Activated T-cell treated with anti-CD3 and anti-CD28 coated beads, Interleukin-2, amount 50 U/mL, for 72 hours (primary cell): Measurements from ENCODE around the gene JAG2. TPM values are rescaled to one million over a fixed set of nuclear protein-coding genes. Genes with fewer than 3 reads are reported as not detected.

Experiments used
- ATAC-seq, 2 donors: fragments of 150-1000 bp; cut with Tn5 transposase; replicated peaks in 1 of 2; 2 replicates each; pipeline ENCODE4 v1.10.0; 2021; ENCODE audit warnings: moderate library complexity in 2 of 2, mild to moderate bottlenecking in 1 of 2
- DNase-seq, 2 donors: peaks; one replicate each; pipeline ENCODE4 v3.0.0; 2021 to 2022; ENCODE audit warnings: mixed read lengths in 1 of 2
- H3K27ac Mint-ChIP-seq: one replicate; pipeline ENCODE4 v1.8.0; 2022; ENCODE audit warnings: mild to moderate bottlenecking, moderate library complexity, mixed read lengths
- H3K27me3 Mint-ChIP-seq: one replicate; pipeline ENCODE4 v1.8.0; 2022; ENCODE audit warnings: low read depth, mixed read lengths
- H3K36me3 Mint-ChIP-seq, 2 donors: one replicate each; pipeline ENCODE4 v1.8.0; 2022; ENCODE audit warnings: mixed read lengths in 2 of 2, mild to moderate bottlenecking in 1 of 2; ENCODE audit not compliant: insufficient read depth in 2 of 2
- H3K4me1 Mint-ChIP-seq: one replicate; pipeline ENCODE4 v1.8.0; 2022; ENCODE audit warnings: low read depth, mixed read lengths
- H3K4me3 Mint-ChIP-seq, 2 donors: one replicate each; pipeline ENCODE4 v1.8.0; 2022; ENCODE audit warnings: mild to moderate bottlenecking in 2 of 2, mixed read lengths in 2 of 2, moderate library complexity in 2 of 2
- H3K9me3 Mint-ChIP-seq, 2 donors: one replicate each; pipeline ENCODE4 v1.8.0; 2022; ENCODE audit warnings: mixed read lengths in 2 of 2
- total RNA-seq, 2 donors: library from RNA; stranded (reverse); gene quantifications; one replicate each; pipeline ENCODE4 v1.2.3, GENCODE V29; 2022

JAG2 gene
- 1 to 10 TPM; 3.1 to 5.4 TPM for total RNA-seq

- no peak within 1 kb of the TSS for H3K27ac Mint-ChIP-seq
- H3K36me3 Mint-ChIP-seq: no peaks in the 10 kb centered on the region
- peak within 1 kb of the TSS; percentile 70 to 80 for H3K4me3 Mint-ChIP-seq
- peaks cover 13% of the 10 kb centered on the region for H3K4me1 Mint-ChIP-seq
- peaks cover 8% of the 10 kb centered on the region for H3K27me3 Mint-ChIP-seq
- H3K9me3 Mint-ChIP-seq: no peaks in the 10 kb centered on the region
- ATAC-seq (peak; percentile 54 to 63), DNase-seq (peak; percentile 47 to 63)
Measured at GRCh38 chr14:105168496-105168978, at the start of gene JAG2. TSS of gene JAG2 (minus strand) at chr14:105168776. CDS start at chr14:105168420, 356 bp downstream.

GRCh38 chr14:105217774-105218173 lies 49.2 kb upstream of the JAG2 start:
- H3K4me1 Mint-ChIP-seq: peaks cover 5% of the 10 kb centered on the region
- no peak overlapping the region for H3K27ac Mint-ChIP-seq
- ATAC-seq (no peak), DNase-seq (no peak)
- H3K4me3 Mint-ChIP-seq: no peak overlapping the region
- H3K9me3 Mint-ChIP-seq: peaks cover 0 to 1% of the 10 kb centered on the region in 2 donors
- peaks cover 1 to 3% of the 10 kb centered on the region in 2 donors for H3K36me3 Mint-ChIP-seq
- no peaks in the 10 kb centered on the region for H3K27me3 Mint-ChIP-seq

- ATAC-seq (no peak), DNase-seq (no peak)
- Mint-ChIP-seq H3K27ac (no peak overlapping the region), H3K36me3 (peaks cover 1 to 3% of the 10 kb centered on the region in 2 donors), H3K27me3 (no peaks in the 10 kb centered on the region), H3K4me1 (peaks cover 5% of the 10 kb centered on the region), H3K9me3 (peaks cover 0 to 1% of the 10 kb centered on the region in 2 donors), H3K4me3 (no peak overlapping the region)
Measured at GRCh38 chr14:105216490-105217247, 48.1 kb upstream of the JAG2 start.

DNA sequence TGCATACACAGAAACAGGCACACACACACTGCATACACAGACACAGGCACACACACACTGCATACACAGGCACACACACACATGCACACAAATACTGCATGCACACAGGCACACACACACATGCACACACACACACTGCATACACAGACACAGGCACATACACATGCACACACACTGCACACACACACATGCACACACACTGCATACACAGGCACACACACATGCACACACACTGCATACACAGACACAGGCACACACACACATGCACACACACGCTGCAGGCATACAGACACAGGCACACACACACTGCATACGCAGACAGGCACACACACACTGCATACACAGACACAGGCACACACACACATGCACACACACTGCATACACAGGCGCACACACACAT lies 47.0 kb upstream of the JAG2 start:
- H3K4me1 Mint-ChIP-seq: peaks cover 5% of the 10 kb centered on the region
- no peak overlapping the region for H3K27ac Mint-ChIP-seq
- no peaks in the 10 kb centered on the region for H3K27me3 Mint-ChIP-seq
- peaks cover 1 to 3% of the 10 kb centered on the region in 2 donors for H3K36me3 Mint-ChIP-seq
- no peak for ATAC-seq
- H3K9me3 Mint-ChIP-seq: peaks cover 0 to 1% of the 10 kb centered on the region in 2 donors
- DNase-seq: no peak
- H3K4me3 Mint-ChIP-seq: no peak overlapping the region

GRCh38 chr14:105214324-105214915 lies 45.8 kb upstream of the JAG2 start:
- Mint-ChIP-seq H3K9me3 (peaks cover 0 to 1% of the 10 kb centered on the region in 2 donors), H3K27me3 (no peaks in the 10 kb centered on the region), H3K4me3 (no peak overlapping the region), H3K27ac (no peak overlapping the region), H3K4me1 (peaks cover 5% of the 10 kb centered on the region), H3K36me3 (peaks cover 1 to 3% of the 10 kb centered on the region in 2 donors)
- no peak for ATAC-seq
- no peak for DNase-seq

- ATAC-seq (no peak), DNase-seq (no peak)
- H3K27me3 Mint-ChIP-seq: no peaks in the 10 kb centered on the region
- H3K9me3 Mint-ChIP-seq: peaks cover 0 to 1% of the 10 kb centered on the region in 2 donors
- no peak overlapping the region for H3K4me3 Mint-ChIP-seq
- no peak overlapping the region for H3K27ac Mint-ChIP-seq
- H3K36me3 Mint-ChIP-seq: peaks cover under 1 to 1% of the 10 kb centered on the region in 2 donors
- H3K4me1 Mint-ChIP-seq: peaks cover 5% of the 10 kb centered on the region
Measured at GRCh38 chr14:105213361-105213760, 44.8 kb upstream of the JAG2 start.

DNA sequence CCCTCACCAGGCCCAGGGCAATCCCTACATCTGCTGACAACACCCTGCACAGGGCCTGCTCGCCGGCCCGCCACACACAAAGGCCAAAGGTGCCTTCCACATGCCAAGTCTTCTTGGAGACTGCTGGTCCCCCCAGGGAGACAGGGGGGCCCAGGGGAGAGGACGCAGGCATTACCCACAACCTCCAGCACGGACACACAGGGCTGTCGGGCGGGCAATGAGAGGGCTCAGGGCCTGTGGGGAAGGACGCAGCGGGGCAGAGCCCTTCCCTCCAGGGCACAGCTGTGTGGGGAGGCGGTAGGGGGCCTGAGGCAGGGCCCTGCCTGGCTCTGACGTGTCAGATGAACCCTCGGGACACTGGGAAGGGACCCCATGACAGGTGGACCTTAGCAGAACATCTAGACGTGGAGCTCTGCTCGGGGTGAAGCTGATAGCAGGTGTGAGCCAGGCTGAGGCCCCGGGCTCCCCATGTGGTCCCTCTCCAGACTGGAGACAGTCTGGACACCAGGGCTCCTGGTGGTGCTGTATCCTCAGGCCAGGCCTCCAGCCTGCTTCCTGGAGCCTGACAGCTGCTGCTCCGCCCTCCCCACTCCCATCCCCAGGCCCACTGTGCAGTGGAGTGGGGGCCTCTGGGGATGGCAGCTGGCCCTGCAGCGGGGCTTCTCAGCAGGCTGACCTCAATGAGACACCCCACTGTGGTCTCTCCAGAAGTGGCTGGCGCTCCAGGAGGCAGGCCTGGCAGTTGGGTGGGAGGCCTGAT lies 44.1 kb upstream of the JAG2 start:
- Mint-ChIP-seq H3K36me3 (peaks cover 0 to 1% of the 10 kb centered on the region in 2 donors), H3K27me3 (no peaks in the 10 kb centered on the region), H3K9me3 (peaks cover 0 to 1% of the 10 kb centered on the region in 2 donors), H3K4me1 (peaks cover 5% of the 10 kb centered on the region), H3K4me3 (no peak overlapping the region), H3K27ac (no peak overlapping the region)
- no peak for ATAC-seq
- DNase-seq: no peak

GRCh38 chr14:105211758-105212089 lies 43.1 kb upstream of the JAG2 start:
- Mint-ChIP-seq H3K4me3 (no peak overlapping the region), H3K27ac (no peak overlapping the region), H3K9me3 (peaks cover 0 to 1% of the 10 kb centered on the region in 2 donors), H3K36me3 (no peaks in the 10 kb centered on the region), H3K27me3 (no peaks in the 10 kb centered on the region), H3K4me1 (peaks cover 5% of the 10 kb centered on the region)
- DNase-seq: no peak
- no peak for ATAC-seq

DNA sequence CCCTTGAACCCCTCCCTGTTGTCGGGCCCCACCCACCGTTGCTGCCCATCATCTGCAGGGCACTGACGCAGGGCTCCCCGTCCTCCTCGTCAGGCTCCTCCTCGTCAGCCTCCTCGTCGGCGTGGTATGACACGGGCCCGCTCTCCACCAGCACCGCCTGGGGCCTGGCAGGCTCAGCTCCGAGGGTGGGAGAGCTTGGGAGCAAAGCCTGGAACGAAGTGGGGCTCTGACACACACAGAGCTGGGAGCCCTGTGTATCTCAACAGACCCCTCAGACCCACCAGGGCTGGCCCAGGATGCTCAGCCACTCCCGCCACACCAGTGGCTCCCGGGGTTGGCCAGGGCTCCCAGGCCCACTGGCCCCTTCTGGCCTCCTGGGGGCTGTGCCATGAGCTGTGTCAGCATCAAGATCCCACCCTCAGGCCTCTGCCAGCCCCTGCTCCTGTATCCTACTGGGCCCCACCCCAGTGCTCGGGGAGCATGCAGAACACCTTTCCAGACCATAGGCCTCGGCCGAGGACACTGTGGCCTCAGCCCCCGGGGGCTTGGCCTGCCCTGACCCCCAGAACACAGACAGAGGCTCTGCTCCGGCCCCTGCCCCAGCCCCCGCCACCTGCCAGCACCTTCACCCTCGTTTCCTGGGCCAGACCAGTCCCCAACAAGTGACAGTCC lies 42.6 kb upstream of the JAG2 start:
- no peak overlapping the region for H3K4me3 Mint-ChIP-seq
- ATAC-seq (no peak), DNase-seq (no peak)
- no peak overlapping the region for H3K27ac Mint-ChIP-seq
- H3K27me3 Mint-ChIP-seq: no peaks in the 10 kb centered on the region
- peaks cover 5% of the 10 kb centered on the region for H3K4me1 Mint-ChIP-seq
- H3K9me3 Mint-ChIP-seq: peaks cover 0 to 1% of the 10 kb centered on the region in 2 donors
- no peaks in the 10 kb centered on the region for H3K36me3 Mint-ChIP-seq

- DNase-seq (no peak), ATAC-seq (no peak)
- Mint-ChIP-seq H3K9me3 (no peaks in the 10 kb centered on the region), H3K4me3 (no peak overlapping the region), H3K27me3 (no peaks in the 10 kb centered on the region), H3K27ac (no peak overlapping the region), H3K4me1 (peaks cover 5% of the 10 kb centered on the region), H3K36me3 (no peaks in the 10 kb centered on the region)
Measured at GRCh38 chr14:105210266-105211025, 41.9 kb upstream of the JAG2 start.

- DNase-seq: no peak
- H3K36me3 Mint-ChIP-seq: no peaks in the 10 kb centered on the region
- H3K4me1 Mint-ChIP-seq: no peaks in the 10 kb centered on the region
- no peaks in the 10 kb centered on the region for H3K9me3 Mint-ChIP-seq
- H3K27ac Mint-ChIP-seq: no peak overlapping the region
- no peaks in the 10 kb centered on the region for H3K27me3 Mint-ChIP-seq
- H3K4me3 Mint-ChIP-seq: no peak overlapping the region
- no peak for ATAC-seq
Measured at GRCh38 chr14:105209646-105210045, 41.1 kb upstream of the JAG2 start.

- Mint-ChIP-seq H3K36me3 (no peaks in the 10 kb centered on the region), H3K27ac (no peak overlapping the region), H3K4me3 (no peak overlapping the region), H3K9me3 (no peaks in the 10 kb centered on the region), H3K4me1 (no peaks in the 10 kb centered on the region), H3K27me3 (no peaks in the 10 kb centered on the region)
- ATAC-seq (no peak), DNase-seq (no peak)
Measured at GRCh38 chr14:105209091-105209490, 40.5 kb upstream of the JAG2 start.
